Stimulated activated CD4-positive, alpha-beta T cell treated with anti-CD3 and anti-CD28 coated beads, Interleukin-1b, Interleukin-23, amount 100 ng/mL, for 4 hours (primary cell): Measurements from ENCODE around the gene RALGPS2.

Experiments
- DNase-seq, 2 donors: peaks; one replicate each; pipeline ENCODE4 v3.0.0-alpha.2; 2020; ENCODE audit warnings: low read depth in 2 of 2

Gene RALGPS2, protein sequence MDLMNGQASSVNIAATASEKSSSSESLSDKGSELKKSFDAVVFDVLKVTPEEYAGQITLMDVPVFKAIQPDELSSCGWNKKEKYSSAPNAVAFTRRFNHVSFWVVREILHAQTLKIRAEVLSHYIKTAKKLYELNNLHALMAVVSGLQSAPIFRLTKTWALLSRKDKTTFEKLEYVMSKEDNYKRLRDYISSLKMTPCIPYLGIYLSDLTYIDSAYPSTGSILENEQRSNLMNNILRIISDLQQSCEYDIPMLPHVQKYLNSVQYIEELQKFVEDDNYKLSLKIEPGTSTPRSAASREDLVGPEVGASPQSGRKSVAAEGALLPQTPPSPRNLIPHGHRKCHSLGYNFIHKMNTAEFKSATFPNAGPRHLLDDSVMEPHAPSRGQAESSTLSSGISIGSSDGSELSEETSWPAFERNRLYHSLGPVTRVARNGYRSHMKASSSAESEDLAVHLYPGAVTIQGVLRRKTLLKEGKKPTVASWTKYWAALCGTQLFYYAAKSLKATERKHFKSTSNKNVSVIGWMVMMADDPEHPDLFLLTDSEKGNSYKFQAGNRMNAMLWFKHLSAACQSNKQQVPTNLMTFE

DNA sequence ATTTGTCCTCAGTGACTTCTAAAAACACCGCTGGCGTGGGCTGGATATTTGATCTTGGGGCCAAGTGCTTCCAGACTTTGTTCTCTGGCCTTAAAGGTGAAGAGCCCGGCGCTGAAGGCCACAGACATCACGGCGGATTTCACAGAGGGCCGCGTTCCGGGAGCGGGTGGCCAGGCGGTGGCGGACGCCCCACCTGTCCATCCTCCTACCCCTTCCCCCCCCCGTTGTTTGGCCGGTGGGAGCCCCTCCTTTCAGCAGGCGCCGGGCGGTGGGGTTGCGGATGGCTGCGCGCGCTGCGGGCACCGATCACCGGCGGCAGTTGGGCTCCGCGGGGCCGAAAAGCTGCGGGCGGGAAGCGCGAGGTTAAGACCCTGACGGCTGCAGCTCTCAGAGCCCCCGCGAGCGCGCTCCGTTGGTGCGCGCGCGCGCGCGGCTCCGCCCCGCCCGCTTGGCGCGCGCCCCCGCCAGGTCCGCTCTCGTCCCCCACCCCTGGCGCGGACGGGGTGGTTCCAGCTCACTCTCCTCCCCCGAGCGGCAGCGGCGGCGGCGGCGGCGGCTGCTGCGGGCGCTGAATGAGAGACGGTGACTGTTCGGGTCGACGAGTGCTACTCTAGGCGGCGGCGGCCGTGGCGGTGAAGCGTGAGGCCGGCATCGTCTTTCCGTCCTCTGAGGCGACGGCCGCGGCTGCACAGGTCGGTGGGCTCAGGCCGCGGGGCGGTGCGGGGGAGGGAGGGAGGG is at the start of gene RALGPS2:
TSS of gene RALGPS2 (plus strand) at position 517 of the 738 bp plus-strand sequence. CDS start 51,521 bp downstream, outside the sequence.
- peak; percentile 52 to 60 for DNase-seq

- DNase-seq: no peak
These were observed 45.8 kb upstream of the RALGPS2 start for GRCh38 chr1:178679237-178679636.

GRCh38 chr1:178682429-178682828 is 42.6 kb upstream of the RALGPS2 start:
- no peak for DNase-seq

- DNase-seq: no peak
These were observed 42.2 kb upstream of the RALGPS2 start for GRCh38 chr1:178682886-178683285.

- DNase-seq: no peak
These were observed 41.8 kb upstream of the RALGPS2 start for GRCh38 chr1:178683291-178683690.

DNA sequence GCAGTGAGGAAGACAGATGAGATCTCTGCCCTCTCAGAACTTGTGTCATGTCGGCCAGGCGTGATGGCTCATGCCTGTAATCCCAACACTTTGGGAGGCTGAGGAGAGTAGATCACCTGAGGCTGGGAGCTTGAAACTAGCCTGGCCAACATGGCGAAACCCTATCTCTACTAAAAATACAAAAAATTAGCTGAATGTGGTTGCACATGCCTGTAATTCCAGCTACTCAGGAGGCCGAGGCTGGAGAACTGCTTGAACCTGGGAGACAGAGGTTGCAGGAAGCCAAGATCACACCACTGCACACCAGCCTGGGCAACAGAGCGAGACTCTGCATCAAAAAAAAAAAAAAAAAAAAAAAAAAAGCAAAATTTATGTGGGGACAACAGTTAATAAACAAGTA is 40.9 kb upstream of the RALGPS2 start:
- DNase-seq: no peak

DNA sequence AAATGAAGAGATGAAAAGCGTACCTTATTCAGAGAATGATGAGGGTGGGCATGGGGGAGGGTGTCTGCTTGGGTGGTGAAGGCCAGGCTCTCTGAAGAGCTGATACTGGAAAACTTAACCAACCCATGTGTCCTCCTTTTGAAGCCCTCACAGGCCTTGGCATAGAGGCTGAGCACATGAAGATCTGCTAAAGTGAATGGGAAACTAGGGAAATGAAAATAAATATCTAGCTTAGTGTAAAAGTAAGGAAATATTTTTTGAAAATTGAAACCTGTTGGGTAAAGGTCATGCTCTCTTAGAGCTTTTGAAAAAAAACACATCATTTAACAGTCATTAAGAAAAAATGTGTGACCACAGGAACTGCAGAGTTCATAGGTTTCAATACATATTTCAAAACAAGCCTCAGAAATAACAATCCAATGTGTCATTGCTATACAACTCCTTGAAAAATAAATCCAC is 40.5 kb upstream of the RALGPS2 start:
- no peak for DNase-seq

DNA sequence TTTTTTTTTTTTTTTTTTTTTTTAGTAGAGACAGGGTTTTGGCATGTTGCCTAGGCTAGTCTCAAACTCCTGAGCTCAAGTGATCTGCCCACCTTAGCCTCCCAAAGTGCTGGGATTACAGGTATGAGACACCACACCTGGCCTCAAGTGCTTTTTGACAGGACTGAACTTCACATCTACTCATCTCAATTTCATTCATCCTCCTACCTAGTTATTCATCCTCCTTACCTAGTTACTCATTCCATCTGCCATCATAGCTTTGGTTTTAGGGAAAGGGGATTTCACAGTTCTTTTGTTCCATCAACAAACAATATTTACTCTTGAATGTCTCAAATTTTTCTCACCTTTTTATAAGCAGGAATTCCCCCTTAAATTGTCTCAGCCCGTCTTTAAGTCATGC is 38.6 kb upstream of the RALGPS2 start:
- DNase-seq: no peak

DNA sequence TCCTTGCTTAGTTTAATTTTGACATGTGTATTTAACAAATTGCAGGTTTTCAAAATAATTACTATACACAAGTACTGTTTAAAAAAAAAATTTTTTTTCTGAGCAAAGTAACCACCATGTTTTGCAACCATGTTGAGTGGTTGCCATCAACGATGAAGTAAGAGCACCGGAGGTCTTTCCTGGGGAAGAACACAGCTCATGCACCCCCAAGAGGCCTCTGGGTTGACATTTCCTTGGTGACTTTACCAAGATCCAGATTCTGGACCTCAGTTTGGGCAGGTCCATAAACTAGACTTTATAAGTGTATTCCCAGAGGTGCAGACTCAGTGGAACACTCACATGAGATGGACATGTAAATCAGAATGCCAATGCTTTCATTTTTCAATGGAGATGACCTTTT is 36.8 kb upstream of the RALGPS2 start:
- DNase-seq: no peak

GRCh38 chr1:178689769-178690168 is 35.3 kb upstream of the RALGPS2 start:
- DNase-seq: no peak

GRCh38 chr1:178690496-178690895 is 34.5 kb upstream of the RALGPS2 start:
- DNase-seq: no peak

DNA sequence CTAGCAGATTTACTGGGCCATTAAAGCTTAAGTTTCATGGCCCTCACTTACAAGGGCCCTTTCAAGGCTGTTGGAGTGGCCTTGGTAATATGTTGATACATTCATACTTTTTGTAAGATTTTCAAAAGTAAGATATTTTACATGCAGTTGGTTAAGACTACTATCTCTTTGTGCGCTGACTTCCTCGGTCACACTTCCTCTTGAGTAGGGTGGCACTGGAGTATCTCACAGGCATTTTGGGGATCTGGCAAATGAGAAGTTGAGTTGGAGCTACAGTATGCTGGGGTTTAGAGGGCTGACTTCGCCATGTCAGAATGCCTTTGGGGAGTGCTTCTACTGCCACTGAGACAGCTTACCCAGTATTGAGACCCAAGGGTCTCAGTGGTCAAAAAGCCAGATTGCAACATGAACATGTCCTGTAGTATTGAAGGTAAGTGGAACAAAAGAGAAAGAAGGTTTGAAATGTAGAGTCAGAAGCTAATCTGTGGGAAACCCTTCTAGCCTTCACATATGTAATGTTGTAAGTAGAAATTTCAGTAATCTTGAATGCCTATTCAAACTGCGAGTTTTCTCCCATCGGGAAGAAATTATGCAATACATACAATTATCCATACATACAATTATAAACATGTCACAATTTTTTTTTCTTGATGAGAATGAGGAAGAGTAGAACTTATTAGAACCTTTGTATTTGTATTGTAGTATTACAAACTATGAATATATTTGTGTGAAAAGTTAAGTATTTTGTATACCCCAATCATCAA is 32.3 kb upstream of the RALGPS2 start:
- DNase-seq: no peak

- DNase-seq: no peak
These were observed 31.7 kb upstream of the RALGPS2 start for GRCh38 chr1:178693366-178693765.

GRCh38 chr1:178694923-178695525 is 30.0 kb upstream of the RALGPS2 start:
- no peak for DNase-seq

DNA sequence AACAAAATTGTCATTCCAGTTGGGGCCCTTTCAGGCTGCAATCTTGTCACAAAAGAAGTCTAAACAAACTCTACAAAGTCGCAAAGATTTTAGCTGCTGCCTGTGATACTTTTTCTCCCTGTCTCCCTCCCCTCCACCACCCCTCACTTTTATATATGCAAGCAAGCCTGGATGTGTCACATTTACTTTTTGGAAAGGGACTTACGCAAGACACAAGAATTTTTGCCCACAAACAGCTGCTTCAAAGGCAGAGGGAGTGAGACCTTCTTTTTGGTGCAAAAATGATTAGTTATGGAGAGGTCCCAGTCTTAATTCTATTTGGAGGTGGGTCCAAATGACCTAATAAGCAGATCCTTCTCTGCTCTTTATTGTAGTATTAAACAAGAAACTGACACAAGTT is 22.9 kb upstream of the RALGPS2 start:
- DNase-seq: no peak

DNA sequence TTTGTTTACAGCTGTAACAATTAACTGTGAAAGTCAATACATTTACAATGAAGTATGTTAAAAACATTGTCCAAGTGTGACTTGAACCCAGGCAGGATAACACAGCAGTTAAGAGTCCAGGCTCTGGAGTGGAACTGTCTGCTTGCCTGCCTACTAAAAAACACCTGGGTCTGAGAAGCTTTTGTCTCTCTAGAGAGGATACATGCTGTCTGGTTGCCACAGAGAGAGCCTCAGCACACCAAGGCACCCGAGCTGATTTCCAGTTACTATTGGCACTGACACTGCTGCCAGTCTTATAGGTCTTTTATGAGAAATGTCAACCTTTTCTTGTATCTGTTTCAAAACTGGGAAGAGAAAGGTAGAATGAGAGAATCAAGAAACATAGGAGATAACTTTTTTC is 20.2 kb upstream of the RALGPS2 start:
- DNase-seq: no peak

- no peak for DNase-seq
These were observed 18.6 kb upstream of the RALGPS2 start for GRCh38 chr1:178706432-178706831.

DNA sequence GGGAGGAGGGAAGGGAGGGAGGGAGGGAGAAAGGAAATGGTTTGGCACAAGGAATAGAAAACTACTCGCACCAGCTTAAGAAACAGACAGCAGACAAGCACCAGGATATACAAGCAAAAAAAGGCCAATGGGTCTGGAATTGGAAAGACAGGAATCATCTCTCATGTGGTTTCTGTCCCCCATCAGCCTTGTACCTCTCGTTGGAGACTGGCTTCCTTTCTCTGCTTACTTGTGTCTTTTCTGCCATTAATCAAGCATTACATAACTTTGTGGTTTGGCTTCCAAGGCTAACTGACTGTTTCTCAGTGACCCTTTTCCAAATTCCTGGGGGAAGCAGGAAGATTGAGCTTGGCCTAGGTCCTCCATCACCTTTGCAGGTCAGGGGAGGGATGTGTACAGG is 11.8 kb upstream of the RALGPS2 start:
- no peak for DNase-seq

DNA sequence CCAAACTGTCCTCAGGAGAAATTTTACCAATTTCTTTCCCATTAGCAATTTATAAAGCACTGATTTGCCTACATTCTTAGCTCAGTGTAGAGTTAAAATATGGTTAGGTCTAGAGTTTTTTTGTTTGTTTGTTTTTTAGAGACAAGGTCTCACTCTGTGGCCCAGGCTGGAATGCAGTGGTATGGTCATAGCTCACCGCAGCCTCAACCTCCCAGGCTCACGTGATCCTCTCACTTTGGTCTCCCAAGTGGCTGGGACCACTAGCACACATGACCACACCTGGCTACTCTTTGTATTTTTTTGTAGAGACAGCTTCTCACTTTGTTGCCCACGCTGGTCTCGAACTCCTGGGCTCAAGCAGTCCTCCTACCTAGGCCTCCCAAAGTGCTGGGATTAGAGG is 10.6 kb upstream of the RALGPS2 start:
- DNase-seq: no peak

- no peak for DNase-seq
These were observed 8.9 kb upstream of the RALGPS2 start for GRCh38 chr1:178716111-178716510.

GRCh38 chr1:178718520-178718919 is 6.5 kb upstream of the RALGPS2 start:
- DNase-seq: no peak

GRCh38 chr1:178723546-178723945 is 1.5 kb upstream of the RALGPS2 start:
- DNase-seq: no peak
